SH-SY5Y (cell line): ENCODE measurements around the gene GADL1.

Experiments
- GATA2 ChIP-seq: IDR thresholded peaks from 2 replicates; pipeline ENCODE4 v1.6.1; 2011; ENCODE audit warnings: mild to moderate bottlenecking, low read depth, low read length
- GATA3 ChIP-seq: IDR thresholded peaks from 2 replicates; pipeline ENCODE4 v1.6.1; 2011; ENCODE audit warnings: low read depth, mild to moderate bottlenecking, low read length, moderate library complexity

GRCh38 chr3:30932513-30933098, 38.1 kb upstream of the GADL1 start:
- TF ChIP-seq GATA2 (no peak), GATA3 (no peak)
